Measurements from ENCODE around the gene SHMT1.

DNA sequence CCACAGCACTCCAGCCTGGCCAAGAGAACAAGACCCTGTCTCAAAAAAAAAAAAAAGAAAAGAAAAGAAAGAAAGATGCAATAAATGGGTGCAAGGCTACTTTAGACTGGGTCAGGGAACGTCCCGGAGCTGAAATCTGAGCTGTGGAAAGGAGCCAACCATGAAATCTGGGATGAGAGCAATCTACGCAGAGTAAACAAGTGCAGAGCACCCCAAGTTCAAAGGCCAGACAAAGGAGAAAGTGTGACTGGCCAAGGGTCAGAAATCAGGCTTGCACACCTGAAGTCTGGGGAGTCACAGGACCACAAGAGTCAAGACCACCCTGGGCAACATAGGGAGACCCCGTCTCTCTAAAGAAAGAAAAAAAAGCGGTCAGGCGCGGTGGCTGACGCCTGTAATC is 2.8 kb downstream of the SHMT1 start:
- TF ChIP-seq, protein P1, sequence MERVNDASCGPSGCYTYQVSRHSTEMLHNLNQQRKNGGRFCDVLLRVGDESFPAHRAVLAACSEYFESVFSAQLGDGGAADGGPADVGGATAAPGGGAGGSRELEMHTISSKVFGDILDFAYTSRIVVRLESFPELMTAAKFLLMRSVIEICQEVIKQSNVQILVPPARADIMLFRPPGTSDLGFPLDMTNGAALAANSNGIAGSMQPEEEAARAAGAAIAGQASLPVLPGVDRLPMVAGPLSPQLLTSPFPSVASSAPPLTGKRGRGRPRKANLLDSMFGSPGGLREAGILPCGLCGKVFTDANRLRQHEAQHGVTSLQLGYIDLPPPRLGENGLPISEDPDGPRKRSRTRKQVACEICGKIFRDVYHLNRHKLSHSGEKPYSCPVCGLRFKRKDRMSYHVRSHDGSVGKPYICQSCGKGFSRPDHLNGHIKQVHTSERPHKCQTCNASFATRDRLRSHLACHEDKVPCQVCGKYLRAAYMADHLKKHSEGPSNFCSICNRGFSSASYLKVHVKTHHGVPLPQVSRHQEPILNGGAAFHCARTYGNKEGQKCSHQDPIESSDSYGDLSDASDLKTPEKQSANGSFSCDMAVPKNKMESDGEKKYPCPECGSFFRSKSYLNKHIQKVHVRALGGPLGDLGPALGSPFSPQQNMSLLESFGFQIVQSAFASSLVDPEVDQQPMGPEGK (CRISPR knock-in tag; IDR thresholded peaks at IDR 0.05; ENCODE audit: borderline replicate concordance) = no peak
- TF ChIP-seq RARB (CRISPR knock-in tag; IDR thresholded peaks at IDR 0.05) (no peak), TCF4 (CRISPR knock-in tag; IDR thresholded peaks at IDR 0.05; ENCODE audit: borderline replicate concordance) (no peak), ISL1 (CRISPR knock-in tag; IDR thresholded peaks at IDR 0.05) (no peak), ZNF70 (CRISPR knock-in tag; IDR thresholded peaks at IDR 0.05) (no peak), BACH2 (CRISPR knock-in tag; IDR thresholded peaks at IDR 0.05; ENCODE audit: borderline replicate concordance) (no peak)

Data from SK-N-SH treated with all-trans-retinoic acid at 6 μM for 48 hours (cell line).